Gastrocnemius medialis (tissue), 4 donors: ENCODE results near the gene PTPN23.

Experiments used
- POLR2A ChIP-seq, 2 donors: fragments of 450-650 bp; IDR thresholded peaks; one replicate each; pipeline ENCODE4 v1.6.1; 2017; ENCODE audit warnings: antibody characterized with exemption in 2 of 2, mild to moderate bottlenecking in 2 of 2, moderate library complexity in 2 of 2
- TF ChIP-seq, protein P1 (sequence below), 5 experiments: fragments of 450-650 bp in 3 of 5; fragments of 200-600 bp in 2 of 5; sonication (generic) in 2 of 5; IDR thresholded peaks in 4 of 5; conservative IDR thresholded peaks in 1 of 5; 1 replicate in 4 of 5; 2 replicates in 1 of 5; pipeline ENCODE4 v1.5.1; 2016 to 2019; ENCODE audit warnings: antibody characterized with exemption in 5 of 5, mild to moderate bottlenecking in 3 of 5, moderate library complexity in 3 of 5

DNA sequence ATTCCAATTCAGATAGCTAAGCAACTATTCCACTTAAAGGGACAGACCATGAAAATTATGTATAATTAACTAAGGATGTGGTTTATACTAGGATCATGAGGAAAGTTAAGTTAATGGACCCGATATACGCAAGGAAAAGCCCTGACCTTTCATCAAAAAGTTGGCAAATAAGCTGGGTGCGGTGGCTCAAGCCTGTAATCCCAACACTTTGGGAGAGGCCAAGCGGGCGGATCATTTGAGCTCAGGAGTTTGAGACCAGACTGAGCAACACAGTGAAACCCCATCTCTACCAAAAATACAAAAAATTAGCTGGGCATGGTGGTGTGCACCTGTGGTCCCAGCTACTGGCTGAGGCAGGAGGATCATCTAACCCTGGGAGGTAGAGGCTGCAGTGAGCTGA lies 55.4 kb downstream of the PTPN23 start:
- TF ChIP-seq, protein P1, sequence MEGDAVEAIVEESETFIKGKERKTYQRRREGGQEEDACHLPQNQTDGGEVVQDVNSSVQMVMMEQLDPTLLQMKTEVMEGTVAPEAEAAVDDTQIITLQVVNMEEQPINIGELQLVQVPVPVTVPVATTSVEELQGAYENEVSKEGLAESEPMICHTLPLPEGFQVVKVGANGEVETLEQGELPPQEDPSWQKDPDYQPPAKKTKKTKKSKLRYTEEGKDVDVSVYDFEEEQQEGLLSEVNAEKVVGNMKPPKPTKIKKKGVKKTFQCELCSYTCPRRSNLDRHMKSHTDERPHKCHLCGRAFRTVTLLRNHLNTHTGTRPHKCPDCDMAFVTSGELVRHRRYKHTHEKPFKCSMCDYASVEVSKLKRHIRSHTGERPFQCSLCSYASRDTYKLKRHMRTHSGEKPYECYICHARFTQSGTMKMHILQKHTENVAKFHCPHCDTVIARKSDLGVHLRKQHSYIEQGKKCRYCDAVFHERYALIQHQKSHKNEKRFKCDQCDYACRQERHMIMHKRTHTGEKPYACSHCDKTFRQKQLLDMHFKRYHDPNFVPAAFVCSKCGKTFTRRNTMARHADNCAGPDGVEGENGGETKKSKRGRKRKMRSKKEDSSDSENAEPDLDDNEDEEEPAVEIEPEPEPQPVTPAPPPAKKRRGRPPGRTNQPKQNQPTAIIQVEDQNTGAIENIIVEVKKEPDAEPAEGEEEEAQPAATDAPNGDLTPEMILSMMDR (IDR thresholded peaks at IDR 0.05 in 4 of 5, conservative IDR thresholded peaks at IDR 0.05 in 1 of 5): no peak
- no peak for TF ChIP-seq POLR2A (IDR thresholded peaks at IDR 0.05)
